ENCODE results near the gene IFNL2. TPM values are rescaled to one million over a fixed set of nuclear protein-coding genes. Genes with fewer than 3 reads are reported as not detected.
A peak's percentile ranks its signal among the peaks of the same experiment; 100 is the strongest.
"Not testable (repeated sequence)": the region's sequence is repeated elsewhere in the genome, so short reads cannot be mapped to it uniquely, and the experiment has no call there.

Gene IFNL2
- total and polyA plus RNA-seq, 9 of the 15 experiments (the other 6 are each of a cell fraction or from before 2014, with no cell fraction given), result not detected

GRCh38 chr19:39244410-39245100, 23.6 kb upstream of the IFNL2 start, which contains the start of gene IFNL3:
TSS of gene IFNL3 (minus strand) at chr19:39245006. CDS start at chr19:39244967, 39 bp downstream.
- DNase-seq (ENCODE audit: extremely low read depth in 1 of 4, low spot score in 3 of 4); H3K79me2 ChIP-seq (ENCODE audit: control insufficient read depth, insufficient read depth, low read length); BruUV-seq (replicated peaks); H3K27me3 ChIP-seq (ENCODE audit: control insufficient read depth in 2 of 2, insufficient read depth in 2 of 2, low read length in 2 of 2); H4K20me1 ChIP-seq (replicated peaks; ENCODE audit: control insufficient read depth, insufficient read depth, low read length); POLR2A ChIA-PET; H3K9ac ChIP-seq (ENCODE audit: insufficient read depth in 1 of 2, low read depth in 2 of 2, low read length in 2 of 2); H3K4me2 ChIP-seq (ENCODE audit: insufficient read depth, low read length); H2AFZ ChIP-seq (ENCODE audit: low read depth, low read length); H3K27ac ChIP-seq (ENCODE audit: extremely low read depth, low read depth, low read length); H3K4me3 ChIP-seq; H3K9me1 ChIP-seq (ENCODE audit: control insufficient read depth, insufficient read depth, low read length); intact Hi-C loops (cut with micrococcal nuclease); H3K36me3 ChIP-seq (ENCODE audit: control insufficient read depth, insufficient read depth, low read length); CTCF ChIA-PET (ENCODE audit: low intra/inter-chr PET ratio); H3K9me3 ChIP-seq (replicated peaks; ENCODE audit: control insufficient read depth, insufficient read depth, low read depth, low read length); in situ Hi-C loops (cut with MboI); FAIRE-seq: not testable (repeated sequence)
- ATAC-seq, result peak; percentile 18; the same call in 2 of the 3 replicates
- 0 out of 4 replicates have a peak, but pooled peaks of 1 of the 2 experiments have one; percentile 45 for TF ChIP-seq FOXK2 (conservative IDR thresholded peaks at IDR 0.05 in 1 of 2, IDR thresholded peaks at IDR 0.05 in 1 of 2; ENCODE audit: low read depth in 2 of 2)
- peak; percentile 98 for TF ChIP-seq ZKSCAN3 (CRISPR knock-in tag; IDR thresholded peaks at IDR 0.05)
- TF ChIP-seq TRIM24 (IDR thresholded peaks at IDR 0.05), result peak in 1 of 2 experiments; percentile 79; a peak in 2 of 4 replicates
- TF ChIP-seq KDM1A (IDR thresholded peaks at IDR 0.05), result peak in 1 of 2 experiments; percentile 61; a peak in 2 of 4 replicates
- WGBS (ENCODE audit: insufficient coverage, low coverage, missing lambda C conversion rate), result 33% methylated on average over 3 of the region's 12 CpGs
- peaks cover 0 to 22% of the 10 kb centered on the region in 2 experiments; a peak in 2 of 5 replicates for H3K4me1 ChIP-seq (replicated peaks in 1 of 2; ENCODE audit: control insufficient read depth in 2 of 2, insufficient read depth in 2 of 2, low read length in 2 of 2)

GRCh38 chr19:39245166-39245565, 23.0 kb upstream of the IFNL2 start:
- BruUV-seq (replicated peaks); H3K9me1 ChIP-seq (ENCODE audit: control insufficient read depth, insufficient read depth, low read length); H3K79me2 ChIP-seq (ENCODE audit: control insufficient read depth, insufficient read depth, low read length); H3K27me3 ChIP-seq (ENCODE audit: control insufficient read depth in 2 of 2, insufficient read depth in 2 of 2, low read length in 2 of 2); DNase-seq (ENCODE audit: extremely low read depth in 1 of 4, low spot score in 3 of 4); H4K20me1 ChIP-seq (replicated peaks; ENCODE audit: control insufficient read depth, insufficient read depth, low read length); CTCF ChIA-PET (ENCODE audit: low intra/inter-chr PET ratio); H2AFZ ChIP-seq (ENCODE audit: low read depth, low read length); in situ Hi-C loops (cut with MboI); H3K4me2 ChIP-seq (ENCODE audit: insufficient read depth, low read length); H3K4me3 ChIP-seq; POLR2A ChIA-PET; H3K27ac ChIP-seq (ENCODE audit: extremely low read depth, low read depth, low read length); H3K36me3 ChIP-seq (ENCODE audit: control insufficient read depth, insufficient read depth, low read length); H3K9ac ChIP-seq (ENCODE audit: insufficient read depth in 1 of 2, low read depth in 2 of 2, low read length in 2 of 2); intact Hi-C loops (cut with micrococcal nuclease); H3K9me3 ChIP-seq (replicated peaks; ENCODE audit: control insufficient read depth, insufficient read depth, low read depth, low read length): not testable (repeated sequence)
- ATAC-seq (peak; percentile 89), FAIRE-seq (peak; percentile 95)
- H3K4me1 ChIP-seq (replicated peaks in 1 of 2; ENCODE audit: control insufficient read depth in 2 of 2, insufficient read depth in 2 of 2, low read length in 2 of 2), result peaks cover 0 to 22% of the 10 kb centered on the region in 2 experiments; a peak in 2 of 5 replicates
- WGBS (ENCODE audit: insufficient coverage, low coverage, missing lambda C conversion rate), result no CpG with 5 or more reads among the region's 1 CpG

All from K562 (cell line).